PC-3 (cell line): Measurements from ENCODE around the gene EDAR. TPM values are rescaled to one million over a fixed set of nuclear protein-coding genes. Genes with fewer than 3 reads are reported as not detected.

Experiments
- ATAC-seq: fragments of 200-7000 bp; cut with Tn5 transposase; 2 replicates; pipeline ENCODE4 v1.9.1; 2020; ENCODE audit warnings: mild to moderate bottlenecking, moderate library complexity
- BruUV-seq: library from RNA; stranded (reverse); fragments of 400-500 nt; replicated peaks from 2 replicates; lab custom pipeline; 2021; lab: Mats Ljungman, UMichigan
- CTCF ChIA-PET: fragments of 300-600 bp; sonication (Branson Sonifier 250); formaldehyde crosslinking; loops from one replicate; lab custom pipeline; 2022; ENCODE audit warnings: antibody characterized with exemption; lab: Charles Lee
- POLR2A ChIA-PET: fragments of 300-600 bp; sonication (Branson Sonifier 250); formaldehyde crosslinking; loops from one replicate; lab custom pipeline; 2022; ENCODE audit warnings: antibody characterized with exemption; ENCODE audit not compliant: unreplicated experiment; lab: Charles Lee
- DNase-seq: peaks from one replicate; pipeline ENCODE4 v3.0.0-alpha.2; 2015
- H2AFZ ChIP-seq: fragments of 300-600 bp; sonication (generic); 2 replicates; pipeline ENCODE4 v1.6.0; 2016; ENCODE audit warnings: antibody characterized with exemption, low read length
- H3F3A ChIP-seq: fragments of 300-600 bp; sonication (generic); one replicate; pipeline ENCODE4 v1.6.0; 2017; ENCODE audit warnings: antibody characterized with exemption, low read length, control low read depth, mild to moderate bottlenecking; ENCODE audit not compliant: unreplicated experiment
- H3K27ac ChIP-seq: fragments of 300-600 bp; sonication (generic); 2 replicates; pipeline ENCODE4 v1.5.1; 2016; ENCODE audit warnings: mild to moderate bottlenecking, low read length
- H3K27me3 ChIP-seq: fragments of 300-600 bp; sonication (generic); 2 replicates; pipeline ENCODE4 v1.6.1; 2016; ENCODE audit warnings: low read length, mixed read lengths
- H3K36me3 ChIP-seq: fragments of 300-600 bp; sonication (generic); 2 replicates; pipeline ENCODE4 v1.6.1; 2016; ENCODE audit warnings: low read depth, mixed run types, low read length, mixed read lengths
- H3K4me1 ChIP-seq: fragments of 300-600 bp; sonication (generic); 2 replicates; pipeline ENCODE4 v1.5.1; 2016; ENCODE audit warnings: low read length; ENCODE audit not compliant: insufficient read depth
- H3K4me2 ChIP-seq: fragments of 300-600 bp; sonication (generic); 2 replicates; pipeline ENCODE4 v1.6.0; 2016; ENCODE audit warnings: low read length
- H3K4me3 ChIP-seq: fragments of 300-600 bp; sonication (generic); 2 replicates; pipeline ENCODE4 v1.5.1; 2016; ENCODE audit warnings: mild to moderate bottlenecking, low read length, mixed read lengths
- H3K79me2 ChIP-seq: fragments of 300-600 bp; sonication (generic); 2 replicates; pipeline ENCODE4 v1.6.1; 2017; ENCODE audit warnings: low read length, mixed read lengths
- H3K9ac ChIP-seq: fragments of 300-600 bp; sonication (generic); 2 replicates; pipeline ENCODE4 v1.6.0; 2016; ENCODE audit warnings: mild to moderate bottlenecking, low read length
- H3K9me2 ChIP-seq: fragments of 300-600 bp; sonication (generic); replicated peaks from 2 replicates; pipeline ENCODE4 v1.6.1; 2016; ENCODE audit warnings: mixed run types, low read length, mixed read lengths
- H3K9me3 ChIP-seq: fragments of 300-600 bp; sonication (generic); 2 replicates; pipeline ENCODE4 v1.6.1; 2016; ENCODE audit warnings: low read length, mixed read lengths
- H4K20me1 ChIP-seq: fragments of 300-600 bp; sonication (generic); 2 replicates; pipeline ENCODE4 v1.6.1; 2016; ENCODE audit warnings: low read length, mixed read lengths
- EZH2 ChIP-seq: fragments of 300-600 bp; sonication (generic); IDR thresholded peaks from one replicate; pipeline ENCODE4 v1.6.1; 2017; ENCODE audit warnings: antibody characterized with exemption, mild to moderate bottlenecking, low read length; ENCODE audit not compliant: unreplicated experiment
- EZH2phosphoT487 ChIP-seq: fragments of 300-600 bp; sonication (generic); IDR thresholded peaks from 2 replicates; pipeline ENCODE4 v1.6.1; 2018; ENCODE audit warnings: mild to moderate bottlenecking, antibody characterized with exemption, low read length, borderline replicate concordance
- intact Hi-C: fragments of 100-400 bp; cut with micrococcal nuclease; formaldehyde crosslinking; loops from 2 replicates; pipeline ENCODE4 v1.9.0; 2023
- total RNA-seq: library from RNA; depleted of rRNA; stranded (reverse); fragments of >200 nt; gene quantifications from 2 replicates; pipeline ENCODE4 v1.2.3, GENCODE V29; 2014
- TF ChIP-seq, protein P1 (sequence below): fragments of 300-600 bp; sonication (generic); conservative IDR thresholded peaks from 2 replicates; pipeline ENCODE4 v1.5.1; 2017; ENCODE audit warnings: antibody characterized with exemption, low read depth, mild to moderate bottlenecking, low read length

The EDAR gene
- total RNA-seq, 1 experiment from 2014 or later: 0.04 TPM

DNA sequence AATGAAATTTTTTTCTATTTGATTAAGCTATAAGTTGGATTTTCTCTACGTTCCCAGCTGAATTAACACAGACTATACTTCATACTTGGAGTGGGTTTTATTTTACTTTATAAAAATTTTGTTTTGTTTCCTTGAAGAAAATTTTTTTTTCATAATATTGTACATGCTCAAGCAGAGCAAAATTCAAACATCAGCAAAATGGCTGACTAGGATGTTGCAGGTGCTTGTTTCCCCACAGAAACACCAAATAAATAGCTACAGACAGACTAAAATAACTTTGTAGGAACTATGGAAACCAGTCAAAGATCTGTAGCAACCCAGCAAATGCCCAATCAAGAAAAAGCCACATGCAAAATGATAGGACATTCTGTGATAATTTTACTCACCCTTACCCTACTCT lies 120.1 kb downstream of the EDAR start:
- no peak overlapping the region for H3K27ac ChIP-seq
- TF ChIP-seq, protein P1, sequence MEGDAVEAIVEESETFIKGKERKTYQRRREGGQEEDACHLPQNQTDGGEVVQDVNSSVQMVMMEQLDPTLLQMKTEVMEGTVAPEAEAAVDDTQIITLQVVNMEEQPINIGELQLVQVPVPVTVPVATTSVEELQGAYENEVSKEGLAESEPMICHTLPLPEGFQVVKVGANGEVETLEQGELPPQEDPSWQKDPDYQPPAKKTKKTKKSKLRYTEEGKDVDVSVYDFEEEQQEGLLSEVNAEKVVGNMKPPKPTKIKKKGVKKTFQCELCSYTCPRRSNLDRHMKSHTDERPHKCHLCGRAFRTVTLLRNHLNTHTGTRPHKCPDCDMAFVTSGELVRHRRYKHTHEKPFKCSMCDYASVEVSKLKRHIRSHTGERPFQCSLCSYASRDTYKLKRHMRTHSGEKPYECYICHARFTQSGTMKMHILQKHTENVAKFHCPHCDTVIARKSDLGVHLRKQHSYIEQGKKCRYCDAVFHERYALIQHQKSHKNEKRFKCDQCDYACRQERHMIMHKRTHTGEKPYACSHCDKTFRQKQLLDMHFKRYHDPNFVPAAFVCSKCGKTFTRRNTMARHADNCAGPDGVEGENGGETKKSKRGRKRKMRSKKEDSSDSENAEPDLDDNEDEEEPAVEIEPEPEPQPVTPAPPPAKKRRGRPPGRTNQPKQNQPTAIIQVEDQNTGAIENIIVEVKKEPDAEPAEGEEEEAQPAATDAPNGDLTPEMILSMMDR: no peak
- TF ChIP-seq EZH2phosphoT487: no peak
- TF ChIP-seq EZH2: no peak
- ATAC-seq (no peak), DNase-seq (no peak)
- POLR2A ChIA-PET: no interaction called here
- no peaks in the 10 kb centered on the region for H3F3A ChIP-seq
- peaks cover 4% of the 10 kb centered on the region; the same call in 1 of the 2 replicates for H3K4me1 ChIP-seq
- CTCF ChIA-PET: no interaction called here
- no peak overlapping the region for H2AFZ ChIP-seq
- BruUV-seq: no TSS peak
- no peaks in the 10 kb centered on the region for H4K20me1 ChIP-seq
- H3K9ac ChIP-seq: no peak overlapping the region
- H3K9me2 ChIP-seq: no peaks in the 10 kb centered on the region
- intact Hi-C loops: no loop called here
- peaks cover 39% of the 10 kb centered on the region for H3K36me3 ChIP-seq
- no peaks in the 10 kb centered on the region for H3K27me3 ChIP-seq
- no peak overlapping the region for H3K4me3 ChIP-seq
- H3K4me2 ChIP-seq: no peak overlapping the region
- H3K79me2 ChIP-seq: no peaks in the 10 kb centered on the region
- peaks cover 11% of the 10 kb centered on the region; the same call in 1 of the 2 replicates for H3K9me3 ChIP-seq

- Histone ChIP-seq H3K9me3 (peaks cover 11% of the 10 kb centered on the region; the same call in 1 of the 2 replicates), H3F3A (no peaks in the 10 kb centered on the region), H3K79me2 (no peaks in the 10 kb centered on the region), H3K36me3 (peaks cover 39% of the 10 kb centered on the region), H3K27me3 (no peaks in the 10 kb centered on the region), H3K9me2 (no peaks in the 10 kb centered on the region), H3K4me2 (no peak overlapping the region), H3K4me3 (no peak overlapping the region), H3K4me1 (no peaks in the 10 kb centered on the region), H4K20me1 (no peaks in the 10 kb centered on the region), H3K27ac (no peak overlapping the region), H3K9ac (no peak overlapping the region), H2AFZ (no peak overlapping the region)
- ChIA-PET CTCF (no interaction called here), POLR2A (no interaction called here)
- DNase-seq (no peak), ATAC-seq (no peak)
- TF ChIP-seq EZH2phosphoT487: no peak
- TF ChIP-seq, protein P1: no peak
- TF ChIP-seq EZH2: no peak
- no TSS peak for BruUV-seq
- intact Hi-C loops: no loop called here
These were observed 123.0 kb downstream of the EDAR start for GRCh38 chr2:108866041-108866440.

- H3K9me2 ChIP-seq: no peaks in the 10 kb centered on the region
- ChIA-PET CTCF (no interaction called here), POLR2A (no interaction called here)
- H3K27ac ChIP-seq: no peak overlapping the region
- DNase-seq (peak; percentile 57), ATAC-seq (peak; percentile 53)
- no TSS peak for BruUV-seq
- no peaks in the 10 kb centered on the region for H3K4me1 ChIP-seq
- no peak overlapping the region for H3K4me3 ChIP-seq
- no peak overlapping the region for H3K4me2 ChIP-seq
- no peaks in the 10 kb centered on the region for H3K79me2 ChIP-seq
- no peaks in the 10 kb centered on the region for H3K9me3 ChIP-seq
- H2AFZ ChIP-seq: no peak overlapping the region
- no peaks in the 10 kb centered on the region for H3K27me3 ChIP-seq
- H3F3A ChIP-seq: no peaks in the 10 kb centered on the region
- intact Hi-C loops: loop anchor here (10.0 kb wide), 2 partner anchors 66 to 636 kb away; no protein-coding TSS in a partner anchor
- no peak overlapping the region for H3K9ac ChIP-seq
- no peaks in the 10 kb centered on the region for H3K36me3 ChIP-seq
- TF ChIP-seq EZH2 (no peak), EZH2phosphoT487 (no peak)
- TF ChIP-seq, protein P1: no peak
- H4K20me1 ChIP-seq: no peaks in the 10 kb centered on the region
These were observed 130.1 kb downstream of the EDAR start for GRCh38 chr2:108858894-108859293.
